ENCODE results near the gene AUTS2.
"Not testable (repeated sequence)": the region's sequence is repeated elsewhere in the genome, so short reads cannot be mapped to it uniquely, and the experiment has no call there.

AUTS2 gene

DNA sequence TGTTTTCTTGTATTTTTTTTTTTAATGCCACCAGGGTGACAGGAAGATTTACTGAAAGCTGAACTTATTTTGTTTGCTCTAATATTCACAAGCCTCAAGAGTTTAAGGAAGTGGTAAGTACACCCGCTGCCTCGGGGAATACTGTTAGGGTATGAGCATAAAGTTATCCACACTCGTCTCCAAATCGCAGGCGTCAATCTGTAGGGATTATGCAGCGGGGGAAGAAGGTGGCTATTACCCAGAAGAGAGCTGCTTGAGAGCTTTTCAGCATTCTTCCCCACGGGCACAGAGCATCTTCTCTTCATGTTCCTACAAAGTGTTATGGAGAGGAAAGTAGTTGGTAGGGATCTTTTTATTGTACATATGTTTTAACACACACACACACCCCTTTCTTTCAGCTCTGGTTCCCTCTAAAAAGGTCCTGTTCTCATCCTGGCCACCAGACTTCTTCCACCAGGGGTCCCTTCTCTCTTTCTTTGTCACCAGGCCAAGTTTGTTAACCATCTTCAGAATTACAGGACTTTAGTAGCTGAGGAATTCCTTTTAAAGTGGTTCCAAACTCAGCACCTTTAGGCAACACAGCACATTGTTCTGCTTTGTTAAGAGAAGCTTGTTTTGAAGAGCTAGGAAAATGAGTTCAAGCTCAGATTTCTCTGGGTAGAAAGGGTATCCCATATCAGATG lies 1122.1 kb downstream of the AUTS2 start:
- no peak for DNase-seq

DNA sequence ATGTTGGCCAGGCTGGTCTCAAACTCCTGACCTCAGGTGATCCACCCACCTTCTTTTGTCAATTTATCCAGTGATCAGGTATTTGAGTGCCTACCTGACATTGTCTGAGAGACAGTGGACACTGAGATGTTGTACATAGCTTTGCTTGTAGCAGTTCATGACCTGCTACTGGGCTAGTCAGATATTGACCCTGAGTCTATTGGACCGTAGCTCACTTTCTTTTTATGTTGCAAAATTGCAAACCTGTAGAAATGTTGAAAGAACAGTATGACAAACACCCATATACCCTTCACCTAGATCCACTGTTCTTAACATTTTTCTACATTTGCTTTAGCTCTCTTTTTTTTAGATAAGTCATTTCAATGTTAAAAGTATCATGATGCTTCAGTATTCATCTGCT lies 1123.2 kb downstream of the AUTS2 start:
- DNase-seq, result no peak

- no peak for DNase-seq
Observed at GRCh38 chr7:70723339-70723738, 1125.1 kb downstream of the AUTS2 start.

DNA sequence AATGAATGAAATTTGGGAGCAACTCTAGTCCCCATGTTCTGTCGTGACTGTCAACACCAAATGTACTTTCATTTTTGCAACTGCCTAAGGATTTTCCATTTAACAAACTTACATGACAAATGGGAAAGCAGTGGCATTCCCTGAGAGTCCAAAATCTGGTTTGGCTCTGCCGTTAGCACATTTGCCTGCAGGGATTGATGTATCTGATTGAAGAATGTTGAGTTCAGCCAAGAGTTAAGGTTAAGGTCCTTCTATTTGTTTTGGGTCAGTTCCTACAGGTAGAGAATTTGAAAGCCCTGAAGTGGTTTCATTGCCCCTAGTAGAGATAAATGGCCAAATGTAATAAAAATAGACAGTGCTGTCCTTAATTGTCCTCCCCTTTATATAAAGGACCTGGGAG lies 1127.2 kb downstream of the AUTS2 start:
- DNase-seq, result no peak

GRCh38 chr7:70726294-70726693 lies 1128.0 kb downstream of the AUTS2 start:
- no peak for DNase-seq

DNA sequence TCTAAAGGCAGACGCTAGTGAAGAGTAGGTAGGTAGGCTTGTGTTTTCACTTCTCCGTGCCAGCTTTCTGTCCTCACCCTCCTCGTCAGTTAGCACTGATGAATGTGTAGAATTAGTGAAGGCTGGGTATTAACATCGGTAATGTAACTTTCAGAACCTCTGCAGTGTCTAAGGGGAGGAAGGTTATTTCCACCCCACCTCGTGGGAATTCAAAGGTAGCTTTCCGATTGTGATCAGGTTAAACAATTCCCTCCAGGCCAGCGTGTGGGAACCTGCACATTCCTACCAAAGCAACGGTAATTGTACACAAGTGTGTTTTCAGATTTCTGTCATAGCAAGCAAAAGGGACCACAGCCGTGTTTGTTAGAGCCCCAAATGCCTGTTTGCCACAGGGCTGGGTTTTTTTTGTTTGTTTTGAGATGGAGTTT lies 1128.7 kb downstream of the AUTS2 start:
- DNase-seq, result no peak

GRCh38 chr7:70727861-70728260 lies 1129.6 kb downstream of the AUTS2 start:
- DNase-seq, result no peak

DNA sequence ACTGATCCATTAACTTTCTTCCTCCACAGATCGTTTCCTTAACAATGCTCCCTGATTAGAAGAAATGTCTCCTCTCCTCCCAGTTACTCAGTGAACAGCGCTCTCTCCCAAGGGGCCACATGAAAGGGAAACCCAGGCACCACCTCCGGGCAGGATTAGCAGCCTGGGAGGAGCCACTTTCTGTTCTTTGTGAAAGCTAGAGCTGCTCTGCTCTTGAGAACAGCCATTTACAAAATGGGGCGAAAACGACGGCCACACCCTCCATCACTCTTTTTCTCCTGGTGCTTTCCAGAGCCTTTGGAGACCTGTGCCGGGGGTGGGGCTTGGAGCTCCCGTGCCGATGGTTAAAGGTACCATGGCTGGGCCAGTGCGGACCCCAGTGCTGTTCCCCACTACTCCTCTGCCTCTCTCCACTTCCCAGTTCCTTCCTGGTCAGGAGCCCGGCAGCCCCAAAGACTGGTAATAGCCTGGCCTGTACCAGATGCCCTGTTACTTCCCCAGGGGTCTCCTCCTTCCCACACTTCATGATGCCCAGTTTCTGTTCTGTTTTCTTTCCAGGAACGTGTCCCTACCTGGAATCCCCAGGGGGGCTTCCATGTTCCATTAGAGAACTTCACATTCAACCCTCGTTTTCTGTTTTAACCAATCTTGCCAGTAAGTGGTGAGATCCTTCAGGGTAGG lies 1130.7 kb downstream of the AUTS2 start:
- DNase-seq, result no peak

GRCh38 chr7:70729553-70730157 lies 1131.4 kb downstream of the AUTS2 start:
- not testable (repeated sequence) for DNase-seq

GRCh38 chr7:70730451-70731110 lies 1132.3 kb downstream of the AUTS2 start:
- no peak for DNase-seq

- no peak for DNase-seq
Observed at GRCh38 chr7:70733090-70733489, 1134.8 kb downstream of the AUTS2 start.

DNA sequence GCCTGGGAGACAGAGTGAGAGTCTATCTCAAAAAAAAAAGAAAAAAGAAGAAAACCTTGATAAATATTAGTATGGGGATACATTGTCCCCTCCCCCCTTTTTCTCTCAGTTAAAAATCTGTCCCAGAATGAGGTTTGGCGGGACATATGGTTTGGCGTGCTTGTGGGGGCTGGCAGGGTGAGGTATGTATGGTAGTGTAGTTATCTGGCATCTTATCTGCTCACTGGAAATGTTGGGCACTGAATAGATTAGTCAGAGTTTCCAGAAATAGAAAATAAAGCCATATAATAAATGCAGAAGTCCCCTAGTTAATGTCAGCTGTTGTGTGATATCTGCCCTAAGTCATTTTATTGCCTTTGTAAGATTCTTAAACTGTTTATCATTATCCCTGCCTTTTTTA lies 1136.1 kb downstream of the AUTS2 start:
- no peak for DNase-seq

DNA sequence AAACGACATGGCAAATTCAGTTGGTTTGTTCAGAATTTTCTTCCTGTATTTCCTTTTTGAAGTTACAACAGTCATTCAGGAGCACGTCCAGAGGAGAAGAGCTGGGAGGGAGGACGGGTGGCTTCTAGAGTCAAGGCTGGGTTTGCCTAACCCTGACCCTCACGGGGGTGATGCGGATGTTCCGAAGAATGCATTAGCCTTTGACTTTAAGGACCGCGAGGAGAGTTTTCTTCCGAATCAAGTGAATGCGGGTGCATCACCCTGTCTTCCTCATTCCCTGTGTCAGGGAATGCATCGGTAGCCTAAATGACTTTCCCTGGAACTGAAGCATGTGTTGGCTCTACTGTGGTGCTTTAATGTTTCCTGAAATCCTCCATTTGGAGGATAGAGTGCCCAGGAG lies 1137.0 kb downstream of the AUTS2 start:
- no peak for DNase-seq

GRCh38 chr7:70736715-70737460 lies 1138.6 kb downstream of the AUTS2 start:
- no peak for DNase-seq

DNA sequence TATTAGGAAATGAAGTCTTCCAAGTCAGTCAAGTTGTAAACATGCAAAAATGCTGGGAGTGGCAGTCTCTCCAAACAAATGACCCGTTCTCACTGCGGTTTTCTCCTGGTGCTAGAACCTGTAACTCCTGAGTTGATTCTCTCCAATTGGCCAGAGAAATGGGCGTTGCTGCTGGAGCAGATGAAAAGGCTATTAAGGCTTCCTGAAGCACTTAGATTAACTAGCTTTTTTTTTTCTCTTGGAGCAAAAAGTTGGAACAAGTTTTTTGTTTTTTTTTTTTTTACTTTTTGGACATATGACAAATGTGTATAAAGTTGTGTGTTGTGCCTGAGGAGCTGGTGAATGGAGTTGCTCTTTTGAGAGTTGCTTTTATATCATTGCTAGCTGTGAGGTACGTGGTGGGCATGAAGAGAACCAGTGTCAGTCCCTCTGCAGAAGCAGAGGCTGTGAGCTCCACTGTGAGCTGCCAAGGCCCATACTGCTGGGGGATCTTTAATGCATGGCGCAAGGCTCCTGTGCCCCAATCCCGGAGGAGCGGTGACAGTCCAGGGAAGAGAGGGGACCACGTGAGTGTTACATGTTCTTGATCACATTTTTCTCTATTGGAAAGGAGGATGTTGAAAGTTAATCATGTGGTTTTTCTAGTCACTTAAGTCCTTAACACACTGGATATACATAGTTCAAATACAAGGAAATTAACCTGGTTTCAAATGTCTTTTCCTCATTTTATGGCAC lies 1140.0 kb downstream of the AUTS2 start:
- DNase-seq, result no peak

DNA sequence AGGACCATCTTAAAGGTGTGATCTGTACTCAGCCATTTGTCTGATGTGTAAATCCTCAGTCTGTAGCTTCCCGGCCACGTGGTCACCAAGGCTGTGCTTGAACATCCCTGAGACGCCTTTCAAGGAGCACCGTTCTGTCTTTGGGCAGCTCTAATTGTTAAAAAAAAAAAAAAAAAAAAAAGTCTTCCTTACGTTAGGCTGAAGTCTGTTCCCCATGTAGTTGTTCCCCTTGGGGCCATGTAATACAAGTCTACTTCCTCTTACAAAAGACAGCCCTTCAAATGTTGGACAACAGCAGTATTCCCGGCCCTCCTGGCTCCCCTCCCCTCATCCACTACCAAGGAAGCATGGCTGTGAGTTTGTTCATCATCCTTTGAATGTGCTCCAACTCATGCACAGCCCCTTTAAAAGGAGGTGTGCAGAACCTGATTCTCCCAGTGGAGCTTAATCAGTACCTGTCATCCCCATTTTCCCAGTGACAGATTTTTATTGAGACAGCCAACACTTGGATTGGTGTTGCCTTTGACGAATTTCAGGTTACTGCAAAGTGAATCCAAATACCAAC lies 1141.5 kb downstream of the AUTS2 start:
- DNase-seq, result no peak

GRCh38 chr7:70741666-70742065 lies 1143.4 kb downstream of the AUTS2 start:
- DNase-seq, result no peak

DNA sequence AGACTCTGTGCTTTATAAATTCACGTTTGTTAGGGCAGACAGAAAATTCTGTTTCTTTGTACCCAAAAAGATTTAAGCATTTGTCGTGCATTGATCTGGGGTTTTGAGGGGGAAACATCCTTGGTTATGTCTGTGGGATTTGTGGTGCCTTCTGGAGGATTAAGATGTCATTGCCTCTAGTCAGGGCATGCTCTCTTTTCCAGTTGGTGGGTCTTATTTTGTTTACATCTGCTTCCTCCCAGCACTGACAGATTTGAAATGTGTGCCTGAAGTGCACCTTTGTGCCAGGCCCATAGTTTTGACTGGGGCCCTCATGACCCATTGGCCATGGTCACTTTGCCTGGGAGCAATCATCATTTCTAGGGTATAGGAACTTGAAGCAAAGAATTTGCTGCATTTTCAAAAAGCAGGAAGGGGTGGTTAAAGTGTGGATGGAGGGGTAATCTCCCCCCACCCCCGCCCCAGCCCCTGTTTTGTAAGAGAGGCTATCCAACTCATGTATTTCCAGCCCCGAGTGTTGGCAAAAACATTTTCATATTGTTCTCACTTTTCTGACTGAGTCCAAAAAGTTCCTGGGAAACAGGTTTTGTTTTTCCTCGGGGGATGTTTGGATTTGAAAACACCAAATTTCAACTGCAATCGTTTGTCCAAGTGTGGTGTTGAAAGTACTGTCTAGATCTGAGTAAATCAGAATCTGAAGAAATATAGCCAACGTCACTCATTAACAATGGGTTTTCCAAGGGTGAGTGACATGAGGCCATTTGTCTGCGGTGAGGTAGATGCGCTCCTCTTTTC lies 1145.5 kb downstream of the AUTS2 start:
- no peak for DNase-seq

DNA sequence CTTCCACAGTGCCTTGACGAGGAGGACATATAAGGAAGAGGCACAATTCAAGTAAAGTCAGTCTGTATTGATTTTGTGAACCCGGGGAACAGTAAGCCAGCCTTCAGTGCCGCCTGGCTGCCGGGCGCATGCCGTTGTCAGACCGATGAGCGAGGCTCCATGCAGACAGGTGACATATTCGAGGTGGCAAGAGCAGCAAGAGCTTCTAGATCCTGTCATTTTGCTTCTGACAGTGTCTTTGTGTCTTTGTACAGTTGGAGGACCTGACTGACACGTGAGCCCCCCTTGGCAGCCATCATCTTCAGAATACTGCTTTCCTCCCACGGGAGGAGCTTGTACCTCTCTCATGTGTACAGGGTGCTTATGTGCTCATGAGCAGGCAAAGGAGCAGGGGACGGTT lies 1146.2 kb downstream of the AUTS2 start:
- no peak for DNase-seq

DNA sequence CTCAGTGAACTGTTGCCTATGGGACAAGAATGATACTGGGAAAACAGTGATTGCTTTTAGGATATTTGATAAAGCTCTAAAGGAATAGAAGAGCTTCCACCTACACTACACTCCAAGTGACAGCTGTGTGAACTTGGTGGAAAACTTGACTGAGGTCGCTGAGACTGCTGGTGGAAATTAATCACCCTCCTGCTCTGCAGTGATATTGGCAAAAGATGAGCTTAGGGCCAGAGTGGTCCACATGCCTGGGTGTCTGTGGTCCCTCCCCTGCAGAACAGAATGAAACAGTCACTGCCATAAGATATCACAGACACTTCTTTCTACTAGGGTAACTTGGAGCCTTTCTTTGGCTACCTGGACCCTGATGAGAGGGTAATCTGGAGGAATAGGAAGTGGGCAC lies 1151.6 kb downstream of the AUTS2 start:
- no peak for DNase-seq

- no peak for DNase-seq
Observed at GRCh38 chr7:70751895-70752294, 1153.6 kb downstream of the AUTS2 start.
